ENCODE data around the gene CADM2.

The CADM2 gene

GRCh38 chr3:84985795-84986194 is 27.0 kb downstream of the CADM2 start:
- no peak for DNase-seq

DNA sequence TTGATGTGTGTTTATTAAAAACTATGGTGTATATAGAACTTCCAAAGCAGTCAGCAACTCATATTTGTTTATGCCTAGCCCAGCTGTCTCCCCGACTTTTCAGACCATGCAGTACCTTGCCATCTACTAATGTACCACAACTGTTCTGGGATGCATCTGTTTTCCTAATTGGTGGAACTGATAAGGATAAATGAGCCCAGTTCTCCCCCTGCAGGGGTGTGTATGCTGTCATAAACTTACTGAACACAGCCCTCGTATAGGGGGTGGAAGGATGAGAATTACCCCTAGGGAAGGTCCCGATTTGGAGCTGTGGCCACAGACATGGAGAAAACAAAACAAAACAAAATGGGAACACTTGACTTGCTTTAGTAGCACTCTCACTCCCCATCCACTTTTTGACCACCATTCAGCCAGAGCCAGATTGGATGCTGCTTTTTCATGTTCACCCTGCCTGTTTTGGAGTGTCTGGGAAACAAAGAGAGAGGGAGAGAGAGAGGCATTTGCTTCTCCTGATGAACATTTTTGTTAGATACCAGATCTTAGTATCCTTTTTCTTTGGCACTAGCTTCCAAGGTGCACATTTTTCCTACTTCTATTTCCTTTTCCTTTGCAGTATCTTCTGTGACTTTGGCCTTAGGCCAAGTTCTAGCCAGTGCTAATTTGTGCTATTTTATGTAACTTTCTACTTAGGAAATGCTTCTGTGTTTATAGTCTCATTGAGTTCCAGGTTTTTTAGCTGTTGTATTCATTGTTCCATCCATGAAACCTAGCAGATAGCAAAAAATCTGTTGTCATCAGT is 29.1 kb downstream of the CADM2 start:
- DNase-seq, result no peak

DNA sequence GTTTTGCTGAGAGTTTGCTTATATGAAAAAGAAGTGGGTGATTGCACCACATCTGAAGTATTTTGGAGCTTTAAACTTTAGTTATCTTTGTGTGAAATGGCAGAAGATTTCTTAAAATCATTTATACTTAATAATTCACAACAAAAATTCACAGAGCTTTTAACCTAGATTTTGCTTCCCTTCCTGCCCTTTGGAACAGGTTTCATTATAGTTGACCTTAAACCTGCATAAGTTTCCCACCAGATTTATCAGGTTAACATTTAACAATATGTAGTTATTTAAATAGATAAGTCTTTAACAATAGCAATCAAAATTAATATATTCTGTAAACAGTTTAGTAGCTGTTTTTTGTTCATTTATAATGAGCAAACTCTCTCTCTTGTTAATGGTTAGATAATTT is 30.3 kb downstream of the CADM2 start:
- DNase-seq, result no peak

GRCh38 chr3:84991422-84991900 is 32.7 kb downstream of the CADM2 start:
- DNase-seq, result no peak

- DNase-seq, result no peak
These were observed 35.2 kb downstream of the CADM2 start for GRCh38 chr3:84993956-84994355.

- DNase-seq, result no peak
These were observed 39.8 kb downstream of the CADM2 start for GRCh38 chr3:84998545-84998944.

DNA sequence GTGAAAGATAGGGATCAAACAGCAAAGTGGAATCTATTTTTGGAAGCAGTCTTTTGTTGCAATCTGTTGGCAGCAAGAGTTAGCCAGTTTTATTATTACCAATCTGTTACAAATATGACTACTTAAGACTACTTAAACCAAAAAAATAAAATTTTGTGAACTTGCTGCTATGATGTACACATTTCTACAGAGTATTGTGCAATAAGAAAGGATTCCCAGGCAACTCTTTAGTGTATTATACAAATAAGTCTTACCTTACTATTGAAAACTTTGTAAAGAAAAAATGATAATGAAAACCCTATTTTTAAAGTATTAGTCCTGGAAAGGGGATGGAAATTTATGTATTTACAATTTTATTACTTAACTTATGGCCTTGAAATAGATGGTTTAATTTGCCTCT is 44.7 kb downstream of the CADM2 start:
- no peak for DNase-seq

GRCh38 chr3:85004147-85004546 is 45.4 kb downstream of the CADM2 start:
- DNase-seq, result no peak

DNA sequence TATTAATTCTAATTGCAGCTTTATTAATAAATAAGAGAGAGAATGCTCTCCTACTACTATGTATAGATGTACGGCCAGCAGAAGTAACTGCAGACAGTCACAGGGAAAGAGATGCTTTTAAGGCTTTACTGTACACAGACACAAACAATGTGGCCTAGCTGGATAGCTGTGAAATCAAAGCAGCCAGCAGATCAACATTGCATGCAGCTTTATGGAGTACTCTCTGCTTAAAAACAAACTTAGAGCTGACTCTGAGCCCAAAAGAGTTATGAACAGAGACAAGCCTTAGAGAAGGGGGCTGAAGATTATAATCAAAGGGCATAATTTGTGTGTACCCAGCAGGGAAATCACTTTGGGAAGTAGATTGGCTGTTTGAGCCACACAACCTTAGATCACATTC is 47.2 kb downstream of the CADM2 start:
- DNase-seq, result no peak

- no peak for DNase-seq
These were observed 48.7 kb downstream of the CADM2 start for GRCh38 chr3:85007195-85008094.

GRCh38 chr3:85020828-85021227 is 62.0 kb downstream of the CADM2 start:
- no peak for DNase-seq

DNA sequence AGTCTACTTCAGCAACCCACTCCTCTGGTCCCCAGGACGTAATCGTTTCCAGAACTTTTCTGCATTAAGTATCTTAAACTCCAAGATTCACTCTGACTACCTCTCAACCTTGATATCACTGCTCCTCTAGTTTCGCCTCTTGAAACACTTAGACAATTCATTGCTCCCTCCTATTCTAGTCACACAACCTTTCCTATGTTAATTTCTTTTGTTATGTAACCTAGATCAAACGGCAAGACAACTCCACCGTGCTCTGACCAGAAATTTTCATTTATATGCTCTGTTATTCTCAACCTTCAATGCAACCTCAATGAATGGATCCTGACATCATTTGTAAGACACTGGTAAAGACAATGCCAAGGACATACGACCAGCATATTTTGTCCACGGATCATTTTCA is 71.3 kb downstream of the CADM2 start:
- DNase-seq, result no peak

GRCh38 chr3:85037203-85037602 is 78.4 kb downstream of the CADM2 start:
- no peak for DNase-seq

GRCh38 chr3:85041001-85041400 is 82.2 kb downstream of the CADM2 start:
- no peak for DNase-seq

DNA sequence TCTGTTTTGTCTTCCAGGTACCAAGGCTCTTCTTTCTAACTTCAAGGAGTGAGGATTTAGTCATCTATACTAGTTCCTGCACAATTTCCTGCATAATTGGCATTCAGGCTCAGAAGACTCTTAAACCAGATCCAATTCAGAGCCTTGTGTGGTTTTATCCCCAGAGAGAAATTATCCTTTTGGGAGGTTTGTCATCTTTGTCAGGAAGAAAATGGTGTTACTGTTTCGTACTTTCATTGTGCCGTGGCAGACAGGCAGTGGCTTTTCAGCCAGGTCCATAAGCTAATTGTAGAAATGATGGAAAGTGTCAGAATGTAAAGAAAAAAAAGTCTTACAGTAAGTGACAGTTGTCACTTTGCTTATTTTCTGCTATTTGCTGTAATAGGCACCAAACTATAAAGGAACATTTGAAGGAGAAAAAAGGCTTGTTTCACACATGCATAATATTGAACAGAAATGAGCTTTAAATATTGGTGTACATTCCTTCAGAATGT is 82.8 kb downstream of the CADM2 start:
- no peak for DNase-seq

- DNase-seq, result no peak
These were observed 92.0 kb downstream of the CADM2 start for GRCh38 chr3:85050821-85051220.

DNA sequence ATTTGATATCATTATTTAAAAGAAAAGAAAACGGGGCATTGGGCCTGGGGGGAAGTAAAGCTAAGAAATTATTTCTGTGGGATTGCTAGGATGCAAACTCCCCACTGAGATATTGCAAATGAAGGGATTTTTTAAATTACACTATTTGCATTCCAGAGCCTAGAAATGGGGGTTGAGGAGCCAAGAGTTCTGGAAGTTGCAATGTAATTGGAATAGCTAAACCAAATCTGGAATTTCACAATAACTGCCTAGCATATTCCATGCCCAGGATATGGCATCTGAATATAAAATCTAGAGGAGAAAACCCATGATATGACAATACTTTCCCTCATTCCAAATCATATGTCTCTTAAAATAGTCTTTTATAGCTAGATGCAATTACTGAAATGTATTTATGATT is 93.0 kb downstream of the CADM2 start:
- no peak for DNase-seq

DNA sequence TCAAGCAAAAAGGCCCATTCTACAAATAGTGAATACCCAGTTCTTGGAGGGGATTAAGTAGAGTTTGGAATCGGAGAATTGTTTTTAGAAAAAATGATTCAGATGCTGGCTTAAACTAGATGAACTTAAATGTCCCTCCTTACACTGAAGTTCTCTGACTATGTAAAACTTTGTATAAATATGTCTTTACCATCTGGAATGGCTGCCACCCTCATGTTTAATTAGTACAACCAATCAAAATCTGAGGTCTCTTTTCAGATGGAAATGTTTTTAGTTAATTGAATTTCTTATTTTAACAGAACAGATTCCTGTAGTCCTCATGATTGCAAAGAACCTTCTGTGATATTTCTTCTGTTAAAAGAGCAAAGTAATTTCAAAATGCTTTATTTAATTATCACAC is 94.8 kb downstream of the CADM2 start:
- DNase-seq, result no peak

DNA sequence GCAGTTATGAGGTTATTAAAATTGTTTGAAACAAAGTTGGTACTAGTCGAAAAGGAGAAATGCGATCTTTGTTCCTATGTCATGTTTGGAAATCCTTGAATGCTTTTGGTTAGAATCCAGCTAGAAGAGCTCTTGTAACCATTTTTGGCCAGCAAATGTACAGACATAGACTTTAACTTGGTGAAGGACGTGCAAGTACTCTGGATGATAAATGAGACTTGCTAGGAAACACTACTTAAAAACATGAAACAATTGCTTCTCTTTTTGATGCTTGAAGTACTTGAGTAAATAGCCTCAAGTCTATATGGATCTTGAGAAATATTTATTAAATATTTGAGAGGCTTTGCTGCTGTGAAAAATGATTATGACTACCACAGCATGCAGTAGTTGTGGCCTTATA is 95.8 kb downstream of the CADM2 start:
- DNase-seq, result no peak

DNA sequence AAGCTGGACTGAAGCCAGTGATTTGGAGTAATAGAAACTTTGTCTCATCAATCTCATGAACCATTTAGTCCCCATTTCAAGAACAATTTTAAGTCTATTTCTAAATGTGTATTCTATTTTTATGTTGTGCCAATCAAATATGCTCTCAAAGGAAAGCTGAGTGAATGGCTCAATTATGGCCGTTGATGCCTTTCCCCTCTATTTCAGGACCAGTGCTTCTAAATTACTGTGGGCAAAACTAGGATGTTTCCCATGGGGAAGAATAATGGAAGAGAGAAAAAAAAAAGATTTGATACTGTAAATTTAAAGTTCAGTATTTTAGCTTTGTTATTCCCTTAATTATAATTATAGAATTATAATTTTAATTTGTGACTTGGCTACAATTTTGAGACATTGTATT is 110.1 kb downstream of the CADM2 start:
- no peak for DNase-seq

- DNase-seq, result no peak
These were observed 115.2 kb downstream of the CADM2 start for GRCh38 chr3:85074003-85074402.

DNA sequence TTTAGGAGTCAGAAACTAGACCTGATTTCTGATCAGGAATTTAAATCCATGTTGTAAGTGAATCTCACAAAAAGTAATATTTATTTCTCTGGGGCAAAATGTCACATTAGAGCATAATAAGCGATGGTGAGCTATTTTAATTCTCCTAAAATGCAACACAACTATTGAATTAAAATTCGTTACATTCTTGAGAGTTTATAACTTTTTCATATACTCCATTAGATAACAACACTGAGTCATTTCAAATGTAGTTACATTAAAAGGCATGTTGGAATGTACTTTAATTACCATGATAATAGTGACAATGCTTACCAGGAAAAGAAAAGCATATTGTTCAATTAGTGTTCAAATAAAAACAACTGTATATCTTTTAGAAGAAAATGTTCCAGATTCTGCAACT is 116.9 kb downstream of the CADM2 start:
- no peak for DNase-seq

GRCh38 chr3:85077018-85077417 is 118.2 kb downstream of the CADM2 start:
- no peak for DNase-seq

All from DMS79 (cell line).